K562 (cell line): Measurements from ENCODE around the gene MPL. TPM values are rescaled to one million over a fixed set of nuclear protein-coding genes. Genes with fewer than 3 reads are reported as not detected.

Experiments
- ARID1B ChIP-seq: fragments of 450-650 bp; IDR thresholded peaks from 2 replicates; pipeline ENCODE4 v1.6.1; 2016; ENCODE audit warnings: antibody characterized with exemption, mild to moderate bottlenecking, inconsistent platforms
- CHAMP1 ChIP-seq: fragments of 450-650 bp; IDR thresholded peaks from 2 replicates; pipeline ENCODE4 v1.6.1; 2016; ENCODE audit warnings: mild to moderate bottlenecking
- L3MBTL2 ChIP-seq: fragments of 450-650 bp; IDR thresholded peaks from 2 replicates; pipeline ENCODE4 v1.6.1; 2016; ENCODE audit warnings: mild to moderate bottlenecking, moderate library complexity
- MAX ChIP-seq: sonication (generic); formaldehyde crosslinking; IDR thresholded peaks from 2 replicates; pipeline ENCODE4 v1.9.0; 2022; ENCODE audit warnings: mild to moderate bottlenecking, missing genetic modification reagents
- NR2F6 ChIP-seq: fragments of 450-650 bp; formaldehyde crosslinking; IDR thresholded peaks from 2 replicates; pipeline ENCODE4 v1.4.0; 2020; ENCODE audit warnings: mild to moderate bottlenecking
- U2AF1 ChIP-seq: fragments of 200-400 bp; formaldehyde crosslinking; optimal IDR thresholded peaks from 2 replicates; pipeline ENCODE3; 2017; ENCODE audit warnings: mild to moderate bottlenecking, low read depth, low read length, moderate library complexity
- ZBTB33 ChIP-seq: sonication (generic); formaldehyde crosslinking; IDR thresholded peaks from 2 replicates; pipeline ENCODE4 v1.8.1; 2023; ENCODE audit warnings: mild to moderate bottlenecking, missing genetic modification reagents
- ZNF518B ChIP-seq: fragments of 250-450 bp; sonication (Bioruptor Pico); IDR thresholded peaks from 2 replicates; pipeline ENCODE4 v1.5.0; 2021; ENCODE audit warnings: mild to moderate bottlenecking, moderate library complexity
- polyA plus RNA-seq, 8 experiments: library from polyadenylated mRNA; depleted of rRNA in 4 of 8; stranded (reverse) in 5 of 8; unstranded in 3 of 8; fragments of >200 nt; fragmentation: Nextera tagmentation in 2 of 8; fragmentation: Illumina TruSeq in 1 of 8; extraction: Ambion mirVana in 2 of 8; extraction: Trizol in 1 of 8; gene quantifications; 2 replicates each; pipeline versions ENCODE4 v1.2.1 to v1.2.3, GENCODE V29; 2011 to 2014; ENCODE audit warnings: inconsistent platforms in 1 of 8, missing spikeins in 1 of 8
- total RNA-seq, 7 experiments: library from RNA; depleted of rRNA in 6 of 7; stranded (reverse); fragments of >200 nt in 6 of 7; fragmentation: Illumina TruSeq in 2 of 7; extraction: Trizol in 2 of 7; gene quantifications; 2 replicates each; pipeline versions ENCODE4 v1.2.1 to v1.2.3, GENCODE V29; 2011 to 2021; ENCODE audit warnings: low replicate concordance in 1 of 7

Gene MPL
- total and polyA plus RNA-seq, 9 of the 15 experiments (the other 6 are each of a cell fraction or from before 2014, with no cell fraction given): not detected

GRCh38 chr1:43321331-43321891 lies 16.2 kb upstream of the MPL start (continued):
- TF ChIP-seq U2AF1: no peak
- peak; percentile 30; the same call in 1 of the 2 replicates for TF ChIP-seq MAX (CRISPR knock-in tag)
- peak; percentile 34; the same call in 1 of the 2 replicates for TF ChIP-seq L3MBTL2
- TF ChIP-seq ZNF518B (CRISPR knock-in tag): no peak
- TF ChIP-seq NR2F6 (CRISPR knock-in tag): no peak
- TF ChIP-seq CHAMP1: no peak
- TF ChIP-seq ZBTB33 (CRISPR knock-in tag): peak; percentile 97
- peak; percentile 61 for TF ChIP-seq ARID1B
